GM12892 (cell line): Measurements from ENCODE around the gene LINGO1.

Experiments used
- POLR2A ChIP-seq: IDR thresholded peaks from 2 replicates; pipeline ENCODE4 v1.6.1; 2011; ENCODE audit warnings: low read depth, low read length, control low read depth
- POLR2AphosphoS5 ChIP-seq: IDR thresholded peaks from 2 replicates; pipeline ENCODE4 v1.6.1; 2011; ENCODE audit warnings: low read depth, low read length, control low read depth

- TF ChIP-seq POLR2A (no peak), POLR2AphosphoS5 (no peak)
These were observed 44.1 kb upstream of the LINGO1 start for GRCh38 chr15:77676569-77677375.
